ENCODE measurements around the gene GABRE.

Gene GABRE, protein sequence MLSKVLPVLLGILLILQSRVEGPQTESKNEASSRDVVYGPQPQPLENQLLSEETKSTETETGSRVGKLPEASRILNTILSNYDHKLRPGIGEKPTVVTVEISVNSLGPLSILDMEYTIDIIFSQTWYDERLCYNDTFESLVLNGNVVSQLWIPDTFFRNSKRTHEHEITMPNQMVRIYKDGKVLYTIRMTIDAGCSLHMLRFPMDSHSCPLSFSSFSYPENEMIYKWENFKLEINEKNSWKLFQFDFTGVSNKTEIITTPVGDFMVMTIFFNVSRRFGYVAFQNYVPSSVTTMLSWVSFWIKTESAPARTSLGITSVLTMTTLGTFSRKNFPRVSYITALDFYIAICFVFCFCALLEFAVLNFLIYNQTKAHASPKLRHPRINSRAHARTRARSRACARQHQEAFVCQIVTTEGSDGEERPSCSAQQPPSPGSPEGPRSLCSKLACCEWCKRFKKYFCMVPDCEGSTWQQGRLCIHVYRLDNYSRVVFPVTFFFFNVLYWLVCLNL

DNA sequence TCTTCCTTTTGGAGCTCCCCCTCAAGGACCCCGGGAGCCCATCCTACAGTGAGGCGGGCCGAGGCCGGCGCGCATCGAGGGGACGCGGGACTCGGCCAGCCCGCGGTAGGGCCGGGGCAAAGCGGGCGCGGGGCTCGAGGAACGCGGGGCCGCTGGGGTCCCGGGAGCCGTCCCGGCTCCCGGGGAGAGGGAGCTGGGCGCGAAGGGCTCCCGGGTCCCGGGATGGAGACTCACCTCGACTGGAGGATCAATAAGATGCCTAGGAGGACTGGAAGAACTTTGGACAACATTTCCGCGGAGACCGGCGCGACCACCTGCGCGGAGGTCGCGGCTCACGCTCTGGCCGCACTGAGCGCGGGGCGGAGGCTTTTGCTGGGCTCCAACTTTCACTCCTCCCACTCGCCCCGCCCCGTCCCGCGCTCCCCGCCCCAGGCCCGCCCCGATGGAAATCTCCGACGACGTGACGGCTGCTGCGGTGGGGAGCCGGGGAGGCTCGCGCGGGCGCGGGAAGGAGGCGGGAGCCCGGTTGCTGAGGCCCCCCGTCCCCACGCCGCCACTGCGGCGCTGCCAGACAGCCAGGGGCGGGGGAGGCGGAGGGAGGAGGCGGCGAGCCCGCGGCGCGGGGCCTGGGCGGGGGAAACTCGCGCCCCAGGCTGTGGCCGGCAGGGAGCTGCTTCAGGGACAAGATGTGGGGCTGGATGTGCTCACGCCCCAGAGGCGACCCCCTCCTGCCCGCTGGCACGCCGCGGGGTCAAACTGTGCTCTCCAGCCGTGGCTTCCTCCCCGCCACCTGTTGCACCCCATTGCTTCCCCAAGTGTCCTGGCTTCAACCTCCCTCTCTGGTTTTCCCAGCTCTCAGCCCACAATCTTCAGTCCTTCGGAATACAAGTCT is at the start of gene GABRE:
Gene GABRE (minus strand): TSS at position 341 of the 892 bp plus-strand sequence. CDS start 51 bp downstream, at position 290.
- peak; percentile 16 for DNase-seq (ENCODE audit: low read depth, low spot score)

DNA sequence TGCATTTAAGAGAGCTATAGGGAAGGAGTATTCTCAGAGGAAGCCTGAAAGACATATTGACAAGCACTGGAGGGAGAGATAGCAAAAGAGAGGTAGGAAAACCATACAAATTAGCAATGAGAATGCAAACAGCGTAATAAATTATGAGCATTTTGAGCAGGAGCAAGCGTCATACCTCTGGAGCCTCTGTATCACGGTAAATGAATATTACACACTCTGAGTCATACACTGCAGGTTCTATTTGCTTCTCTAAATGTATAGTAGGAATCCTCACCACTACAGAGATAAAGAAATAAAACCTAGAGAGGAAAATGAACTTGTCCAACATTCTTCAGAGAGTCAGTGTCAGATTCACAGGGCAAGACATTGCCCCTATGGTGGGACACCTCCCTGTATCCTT is 46.4 kb upstream of the GABRE start:
- DNase-seq (ENCODE audit: low read depth, low spot score) = no peak

DNA sequence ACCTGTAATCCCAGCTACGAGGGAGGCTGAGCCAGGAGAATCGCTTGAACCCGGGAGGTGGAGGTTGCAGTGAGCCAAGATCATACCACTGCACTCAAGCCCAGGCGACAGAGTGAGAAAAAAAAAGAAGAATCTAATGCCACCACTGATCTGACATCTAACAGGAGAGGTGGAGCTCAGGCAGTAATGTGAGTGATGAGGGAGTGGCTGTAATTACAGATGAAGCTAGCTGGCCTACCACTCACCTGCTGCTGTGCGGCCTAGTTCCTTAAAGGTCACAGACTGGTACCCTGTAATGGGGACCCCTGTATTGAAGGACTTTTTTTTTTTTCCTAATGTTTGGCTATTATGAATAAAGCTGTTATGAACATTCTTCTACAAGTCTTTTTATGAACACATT is 25.3 kb upstream of the GABRE start:
- no peak for DNase-seq (ENCODE audit: low read depth, low spot score)

DNA sequence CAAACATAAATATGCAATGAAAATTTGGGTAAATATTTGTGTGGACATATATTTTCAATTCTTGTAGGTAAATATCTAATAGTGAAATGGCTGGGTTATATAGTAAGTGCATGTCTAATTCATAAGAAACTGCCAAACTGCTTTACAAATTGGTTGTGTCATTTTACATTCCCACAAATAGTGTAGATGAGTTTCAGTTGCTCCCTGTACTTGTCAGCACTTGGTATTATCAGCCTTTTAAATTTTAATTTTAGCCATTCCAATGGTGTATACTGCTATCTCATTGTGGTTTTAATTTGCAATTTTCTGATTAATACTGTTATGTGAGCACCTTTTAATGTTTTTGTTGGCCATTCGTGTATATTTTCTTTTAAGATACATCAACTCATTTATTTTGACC is 23.1 kb upstream of the GABRE start:
- no peak for DNase-seq (ENCODE audit: low read depth, low spot score)

DNA sequence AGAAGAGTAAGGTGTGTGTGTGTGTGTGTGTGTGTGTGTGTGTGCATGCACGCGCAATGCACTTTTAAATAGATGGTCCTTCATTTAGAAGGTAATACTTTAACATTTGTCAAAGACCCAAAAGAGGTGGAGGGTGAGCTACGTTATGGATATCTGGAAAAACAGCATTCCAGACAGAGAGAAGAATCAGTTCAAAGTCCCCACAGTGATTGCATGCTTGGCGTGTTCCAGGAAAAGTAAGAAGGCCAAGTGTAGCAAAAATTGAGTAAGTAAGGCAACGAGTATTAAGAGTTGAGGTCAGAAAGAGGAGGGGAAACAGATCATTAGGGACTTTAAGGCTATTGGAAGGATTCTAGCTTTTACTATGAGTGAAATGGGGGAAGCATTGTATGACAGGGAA is 21.9 kb upstream of the GABRE start:
- no peak for DNase-seq (ENCODE audit: low read depth, low spot score)

DNA sequence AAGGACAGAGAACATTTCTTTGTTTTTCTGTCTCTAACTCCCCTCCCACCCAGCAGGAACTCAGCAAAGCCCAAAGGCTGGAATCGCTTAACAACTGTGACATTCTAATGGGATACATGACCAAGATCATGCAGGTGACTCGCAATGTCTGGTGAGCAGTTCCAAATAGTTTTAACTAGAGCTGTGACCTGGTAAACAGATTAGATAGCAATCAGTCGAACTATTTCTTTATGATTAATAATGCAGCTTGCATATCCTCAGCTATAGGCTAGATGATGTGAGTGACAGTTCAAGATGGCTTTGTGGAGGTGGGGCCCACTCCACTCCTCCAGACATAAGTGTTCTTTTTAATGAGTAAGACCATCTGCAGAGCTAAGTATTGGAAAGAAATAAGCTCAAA is 20.0 kb upstream of the GABRE start:
- no peak for DNase-seq (ENCODE audit: low read depth, low spot score)

DNA sequence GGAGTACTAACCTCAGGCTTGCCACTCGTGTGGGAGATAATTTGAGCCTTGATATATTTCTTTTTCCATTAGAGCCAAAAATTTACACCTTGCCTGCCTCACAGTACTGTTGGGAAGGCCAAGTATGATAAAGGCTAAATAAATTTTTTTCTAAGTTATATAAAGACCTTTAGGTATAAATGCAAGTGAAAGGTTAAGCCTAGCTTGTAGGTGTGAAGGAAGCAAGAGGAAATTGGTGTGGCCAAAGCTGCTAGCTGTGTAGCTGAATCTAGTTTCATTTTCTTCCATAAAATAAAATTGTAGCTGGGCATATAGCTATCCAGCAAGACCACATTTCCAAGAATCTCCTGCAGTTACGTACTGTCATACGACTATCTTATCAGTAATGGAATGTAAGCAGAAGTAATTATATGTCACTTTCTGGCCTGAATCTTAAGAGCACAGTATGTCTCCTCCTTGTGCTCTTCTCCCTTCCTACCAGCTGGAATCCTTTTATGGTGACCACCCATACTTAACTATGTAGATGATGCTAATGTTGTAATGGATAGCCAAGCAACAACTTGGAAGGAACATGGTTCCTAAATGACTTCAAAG is 14.3 kb upstream of the GABRE start:
- no peak for DNase-seq (ENCODE audit: low read depth, low spot score)

DNA sequence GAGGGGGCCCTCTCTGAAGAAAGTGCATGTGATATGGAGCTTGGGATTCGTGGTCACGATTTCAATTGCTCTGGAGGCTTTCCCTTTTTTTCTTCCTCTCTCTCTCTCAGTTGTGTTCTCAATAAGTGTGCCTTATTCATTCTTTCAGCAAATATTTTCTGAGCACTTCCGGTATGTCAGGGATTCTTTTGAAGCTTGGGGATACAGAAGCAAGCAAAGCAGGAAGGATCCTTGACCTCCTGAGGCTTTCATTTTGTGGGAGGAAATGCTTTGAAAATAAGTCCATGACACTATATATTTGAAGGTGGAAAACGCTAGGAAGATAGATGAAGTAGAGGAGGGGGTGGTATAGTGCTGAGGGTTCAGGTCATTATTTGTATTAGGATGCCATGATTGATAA is 12.6 kb upstream of the GABRE start:
- DNase-seq (ENCODE audit: low read depth, low spot score) = no peak

DNA sequence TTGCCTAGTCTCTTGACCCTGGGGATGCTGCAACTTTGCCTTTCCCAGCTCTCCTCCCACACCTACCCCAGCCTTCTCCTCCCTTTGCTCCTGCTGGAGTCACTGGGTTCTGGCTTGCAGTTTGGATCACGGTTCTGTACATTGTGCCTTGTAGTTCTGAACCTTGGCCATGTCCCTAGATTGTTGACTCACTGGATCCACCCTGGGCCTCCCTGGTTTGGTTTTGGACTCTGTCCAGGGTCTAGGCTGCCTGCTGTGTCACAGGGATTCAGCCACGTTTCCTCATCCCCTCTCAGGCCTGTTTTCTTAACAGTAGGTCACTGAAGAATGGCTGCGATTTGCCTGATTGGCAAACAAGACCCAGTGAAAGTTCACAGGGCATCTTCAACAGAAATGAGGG is 11.5 kb upstream of the GABRE start:
- no peak for DNase-seq (ENCODE audit: low read depth, low spot score)

DNA sequence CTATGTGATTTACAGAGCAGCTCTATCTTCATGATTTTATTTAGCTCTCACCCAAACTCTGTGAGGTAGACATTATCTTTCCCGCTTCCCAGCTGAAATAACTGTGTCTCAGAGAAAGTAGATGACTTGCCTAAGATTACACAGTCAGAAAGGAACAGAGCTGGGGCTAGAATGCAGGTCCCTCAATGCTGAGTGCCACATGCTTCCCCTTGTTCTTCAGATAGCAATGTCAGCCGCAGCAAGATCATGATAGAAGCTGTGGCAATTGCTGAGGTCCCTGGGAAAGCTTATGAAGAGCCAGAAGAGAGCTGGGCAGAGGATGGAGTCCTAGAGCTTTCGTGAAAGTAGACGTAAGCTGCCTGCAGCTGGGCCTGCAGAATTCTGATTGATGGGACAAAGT is 11.1 kb upstream of the GABRE start:
- no peak for DNase-seq (ENCODE audit: low read depth, low spot score)

DNA sequence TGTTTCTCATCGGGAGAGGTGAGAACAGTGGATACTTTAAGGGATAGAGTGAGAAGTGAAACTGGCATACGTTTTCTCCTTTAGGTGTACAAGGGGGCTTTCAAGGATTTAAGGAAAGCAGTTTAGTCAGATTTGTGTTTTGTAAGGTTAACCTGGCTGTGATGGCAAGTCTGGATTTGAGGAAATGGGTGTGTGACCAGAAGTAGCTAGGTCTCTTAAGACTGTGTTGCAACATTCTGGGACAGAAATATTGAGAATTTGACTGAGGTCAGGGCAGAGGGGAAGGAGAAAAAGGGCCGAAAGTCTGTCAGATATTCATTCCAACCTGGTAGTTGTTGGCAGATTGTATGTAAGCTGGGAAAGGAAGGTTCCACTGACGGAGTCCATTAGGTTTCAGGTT is 10.4 kb upstream of the GABRE start:
- no peak for DNase-seq (ENCODE audit: low read depth, low spot score)

DNA sequence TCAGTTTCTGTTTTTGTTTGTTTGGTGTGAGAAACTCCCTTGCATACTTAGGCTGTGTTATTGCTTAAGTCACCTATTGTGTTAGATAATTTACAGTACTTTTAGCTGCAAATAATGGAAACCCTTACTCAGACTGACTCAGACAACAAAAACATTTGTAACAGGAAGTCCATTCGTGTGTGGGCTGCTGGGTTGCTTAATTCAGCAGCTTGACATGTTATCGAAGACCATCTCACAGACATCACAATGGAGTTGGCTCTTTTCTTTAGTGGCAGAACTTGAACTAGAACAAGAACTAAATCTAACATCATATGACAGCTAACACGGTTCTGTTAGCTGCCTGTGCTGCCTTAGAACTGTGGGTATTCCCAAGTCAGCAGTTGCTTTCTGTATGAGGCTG is 9.9 kb upstream of the GABRE start:
- no peak for DNase-seq (ENCODE audit: low read depth, low spot score)

DNA sequence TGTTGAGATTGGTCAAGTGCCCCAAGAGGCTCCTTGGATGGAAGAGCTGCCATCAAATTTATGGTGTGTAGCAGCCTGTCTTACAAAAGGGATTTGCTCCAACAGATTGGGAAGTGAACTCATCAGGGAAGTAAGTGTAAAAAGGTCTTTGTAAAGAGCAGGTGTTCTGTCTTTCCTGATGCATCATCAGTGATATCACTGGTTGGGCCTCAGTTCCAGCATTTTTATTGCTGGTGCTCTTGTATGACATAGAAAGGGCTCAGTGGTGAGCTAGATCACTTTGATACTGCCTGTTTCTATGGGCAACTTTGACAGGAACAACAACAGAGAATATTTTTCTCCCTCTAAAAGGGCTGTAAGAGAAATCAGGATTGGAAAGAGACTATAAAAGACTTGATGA is 8.7 kb upstream of the GABRE start:
- DNase-seq (ENCODE audit: low read depth, low spot score) = no peak

DNA sequence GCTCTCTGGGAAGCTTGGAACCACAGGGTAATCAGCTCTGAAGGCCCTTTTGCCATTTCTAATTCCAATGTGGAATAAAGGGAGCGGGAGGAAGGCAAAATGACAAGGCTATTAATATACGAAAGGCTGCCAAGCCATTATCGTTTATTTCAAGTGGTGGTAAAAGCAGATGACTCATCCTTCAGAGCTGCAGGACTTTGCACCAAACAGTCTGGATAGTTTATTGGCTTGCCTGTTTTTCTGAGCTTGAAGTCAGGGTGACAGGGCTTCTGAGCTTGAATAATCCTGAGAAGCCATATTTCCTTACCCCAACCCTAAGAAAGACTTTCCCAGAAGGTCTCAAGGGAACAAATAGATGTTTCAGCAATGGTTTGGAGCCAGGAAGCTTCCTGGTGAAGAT is 7.7 kb upstream of the GABRE start:
- DNase-seq (ENCODE audit: low read depth, low spot score) = no peak

DNA sequence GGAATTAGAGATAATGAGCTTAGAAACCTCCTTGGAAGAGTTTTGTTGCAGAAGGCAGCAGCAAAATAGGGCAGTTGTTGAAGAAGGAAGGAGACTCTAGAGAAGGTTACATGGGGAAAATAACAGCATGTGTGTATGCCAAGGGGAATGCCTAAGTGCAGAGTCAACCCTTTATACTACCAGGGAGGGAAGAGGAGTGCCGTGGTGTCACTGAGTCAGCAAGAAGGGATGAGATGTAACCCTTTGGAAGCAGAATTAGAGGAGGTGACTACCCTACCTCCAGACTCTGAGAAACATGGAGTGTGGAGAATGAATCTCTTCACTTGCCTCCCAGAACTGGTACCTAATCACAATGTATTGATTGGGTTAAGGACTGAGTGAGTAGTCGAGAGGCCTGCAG is 6.7 kb upstream of the GABRE start:
- DNase-seq (ENCODE audit: low read depth, low spot score) = no peak

DNA sequence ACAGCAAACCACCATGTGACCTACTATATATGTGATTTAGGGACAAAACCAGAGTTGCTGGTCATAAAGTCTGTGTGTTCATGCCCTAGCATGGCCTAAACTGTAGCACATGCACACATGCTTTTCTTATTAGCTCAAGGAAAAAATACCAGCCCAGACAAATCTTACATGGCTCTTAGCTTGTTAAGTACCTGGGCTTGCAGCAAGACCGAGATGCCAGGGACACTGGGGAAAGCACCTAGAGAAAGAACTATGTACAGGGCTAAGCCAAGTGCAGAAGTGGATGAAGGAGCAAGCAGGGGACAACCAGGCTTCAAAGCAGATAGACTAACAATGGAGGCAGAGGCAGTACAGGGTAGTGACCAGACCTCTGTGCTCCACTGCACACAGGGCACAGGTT is 3.4 kb upstream of the GABRE start:
- DNase-seq (ENCODE audit: low read depth, low spot score) = no peak

DNA sequence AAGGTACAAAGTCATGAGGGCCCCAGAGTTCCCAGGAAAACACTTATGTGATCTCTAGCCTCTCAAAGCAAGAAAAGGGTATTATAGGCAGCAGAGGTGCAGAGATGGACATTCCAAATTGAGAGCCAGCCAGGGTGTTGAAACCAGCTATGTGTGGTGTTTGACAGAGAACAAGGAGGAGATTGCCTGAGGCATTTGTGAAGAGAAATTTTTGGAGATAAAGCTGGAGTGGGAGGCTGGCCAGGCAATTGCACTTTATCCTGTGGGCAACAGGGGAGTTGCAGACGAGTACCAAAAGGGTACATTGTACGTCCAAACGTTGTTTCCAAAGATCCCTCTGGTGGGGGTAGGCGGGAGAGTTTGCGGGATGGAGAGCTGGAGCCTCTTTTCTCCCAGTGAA is 2.5 kb upstream of the GABRE start:
- peak; percentile 4 for DNase-seq (ENCODE audit: low read depth, low spot score)

DNA sequence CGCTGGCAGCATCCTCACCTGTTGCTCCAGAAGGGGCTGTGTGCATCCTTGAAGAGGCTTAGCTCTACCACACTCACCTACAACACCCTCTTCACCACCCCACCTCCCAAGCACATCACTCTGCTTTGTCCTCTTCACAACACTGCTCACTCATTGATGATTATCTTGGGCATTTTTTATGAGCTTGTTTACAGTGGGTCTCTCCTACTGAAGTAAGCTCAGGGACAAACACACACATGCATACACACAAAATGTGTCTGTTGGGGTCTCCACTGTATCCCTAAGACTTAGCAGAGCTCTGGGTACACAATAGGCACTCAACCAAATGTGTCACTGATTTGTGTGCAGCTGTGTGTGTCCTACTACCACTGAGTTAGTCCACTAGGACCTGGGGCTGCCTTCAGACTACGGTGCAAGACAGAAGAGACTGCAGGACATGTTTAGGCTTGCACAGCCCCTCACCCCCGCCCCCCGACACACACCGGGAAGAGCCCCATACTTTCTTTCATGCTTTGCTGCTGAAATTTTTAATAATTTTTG is 1.3 kb upstream of the GABRE start:
- DNase-seq (ENCODE audit: low read depth, low spot score) = no peak

DNA sequence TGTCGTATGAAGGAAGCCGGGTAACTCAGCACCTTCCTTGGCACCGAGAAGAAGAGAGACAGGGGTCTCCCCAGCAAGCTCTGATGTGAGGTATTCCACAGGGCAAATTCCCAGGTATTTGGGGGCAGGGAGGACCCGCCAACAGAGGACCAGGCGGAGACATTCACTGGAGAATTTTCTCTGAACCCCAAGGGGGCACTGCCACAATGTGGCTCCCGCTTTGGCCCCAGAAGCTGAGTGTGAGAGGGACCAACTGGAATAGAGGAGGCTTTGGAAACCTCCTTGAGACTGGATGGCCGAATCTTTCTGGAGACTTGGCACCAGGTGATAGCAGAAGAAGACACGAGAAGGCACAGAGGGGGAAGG is 735 bp upstream of the GABRE start:
- DNase-seq (ENCODE audit: low read depth, low spot score) = no peak

DNA sequence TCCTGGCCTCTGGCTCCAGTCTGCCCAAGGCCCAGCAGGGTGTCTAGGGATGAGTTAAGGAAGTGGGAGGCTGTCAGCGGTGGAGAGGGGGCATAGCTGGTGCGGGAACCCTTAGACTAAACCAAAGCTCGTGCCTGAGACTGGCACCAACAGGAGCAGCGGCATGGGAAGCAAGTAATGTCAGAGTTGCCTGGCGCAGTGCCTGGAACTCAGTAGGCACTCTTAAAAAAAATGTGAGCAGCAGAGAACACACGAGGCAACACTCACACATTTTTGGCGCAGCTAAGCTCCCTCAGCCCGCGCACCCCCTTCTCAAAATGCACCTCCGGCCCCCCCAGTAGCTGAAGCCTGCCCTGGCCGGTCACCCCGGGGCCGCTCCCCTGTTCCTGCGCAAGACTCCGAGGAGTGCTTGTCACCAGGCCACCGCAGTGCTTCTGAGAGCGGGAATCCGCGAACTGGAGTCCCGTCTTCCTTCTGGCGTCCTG is 583 bp downstream of the GABRE start:
- peak; percentile 15 for DNase-seq (ENCODE audit: low read depth, low spot score)

DNA sequence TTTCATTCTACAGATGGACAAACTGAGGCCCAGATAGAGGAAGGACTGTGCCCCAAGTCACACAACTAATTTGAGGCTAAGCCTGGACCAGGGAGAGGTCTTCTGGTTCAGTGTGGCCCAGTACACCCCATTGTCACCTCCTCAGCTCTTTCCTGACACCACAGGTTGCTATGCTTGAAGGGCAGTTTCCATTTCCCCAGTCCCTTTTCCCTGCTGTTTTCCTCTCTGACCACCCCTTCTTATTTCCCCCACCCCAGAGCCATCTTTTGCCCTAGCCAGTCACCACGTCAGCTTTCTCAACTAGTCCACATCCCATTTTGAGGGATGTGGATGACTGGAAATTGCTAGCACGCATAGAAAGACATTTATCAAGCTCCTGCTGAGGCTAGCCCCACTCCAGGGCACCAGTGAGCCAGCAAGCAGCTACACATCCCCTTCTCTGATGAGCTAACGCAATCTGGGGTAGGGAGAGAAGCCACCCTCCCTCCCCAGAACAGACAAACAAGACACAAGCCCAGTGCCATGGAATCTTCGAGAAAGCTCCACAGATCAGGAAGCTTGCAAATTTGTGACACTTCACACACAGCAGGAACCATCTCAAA is 1.3 kb downstream of the GABRE start:
- DNase-seq (ENCODE audit: low read depth, low spot score) = no peak

DNA sequence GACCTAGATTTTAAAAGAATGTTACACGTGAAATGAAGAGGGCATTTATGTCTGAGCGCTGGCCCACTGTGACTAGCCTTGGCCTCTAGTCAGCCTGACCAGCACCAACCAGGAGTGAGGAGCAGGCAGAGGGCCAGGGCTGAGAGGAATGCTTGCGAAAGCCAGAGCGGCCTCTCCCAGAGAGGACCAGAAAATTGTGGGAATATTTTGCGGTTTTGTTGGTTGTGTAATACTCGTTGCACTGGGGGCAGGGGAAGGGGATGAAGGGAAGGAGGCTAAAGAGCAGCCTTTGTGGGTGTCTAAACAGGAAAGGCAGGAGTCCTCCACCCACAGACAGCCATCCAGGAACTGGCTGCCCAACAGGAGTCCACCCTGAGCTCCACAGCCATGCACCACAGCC is 3.8 kb downstream of the GABRE start:
- DNase-seq (ENCODE audit: low read depth, low spot score) = no peak

Measured in ELF-1 (cell line).